NCI-H510A (cell line): ENCODE data around the gene ARMH2.

Source experiments
- DNase-seq: peaks from one replicate; lab custom pipeline; 2025; lab: John Stamatoyannopoulos, UW

The ARMH2 gene

DNA sequence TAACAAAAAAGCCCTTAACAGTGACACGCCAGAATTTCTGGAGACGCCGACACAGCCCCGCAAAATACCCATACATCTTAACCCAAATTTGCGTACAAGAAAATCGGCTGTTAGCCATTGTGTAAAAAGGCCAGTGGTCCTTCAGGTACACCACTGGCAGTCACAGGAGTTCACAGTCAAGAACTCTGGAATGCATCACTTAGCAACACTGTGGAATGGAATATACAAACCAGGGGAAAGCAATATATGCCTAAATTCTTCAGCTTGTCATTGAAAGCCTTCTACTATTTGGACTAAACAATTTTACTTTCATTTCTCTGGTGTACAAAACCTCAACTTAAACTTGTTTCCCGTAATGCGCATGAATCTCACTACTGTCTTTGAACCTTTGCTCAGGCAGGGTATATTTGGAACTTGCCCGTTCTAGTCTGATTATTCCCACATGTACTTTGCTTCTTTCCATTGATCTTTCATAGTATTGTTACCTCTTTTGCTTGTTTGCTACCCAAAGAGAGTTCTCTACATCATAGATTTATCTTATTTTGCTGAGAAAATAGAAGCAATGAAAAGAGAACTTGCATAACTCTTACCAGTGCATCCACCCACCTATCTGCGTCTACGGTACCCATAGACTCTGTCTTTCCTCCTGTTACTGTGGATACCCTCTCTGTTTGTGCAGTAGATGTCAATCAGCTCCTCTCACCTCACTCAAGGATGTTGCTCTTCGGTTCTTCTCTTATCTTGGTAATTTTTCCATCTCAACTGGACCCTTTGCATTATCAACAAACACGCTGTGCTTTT, at the start of gene ARMH2:
ARMH2 (minus strand) TSS at position 178 of the 801 bp plus-strand sequence; CDS start at position 118, 60 bp downstream.
- no peak for DNase-seq

DNA sequence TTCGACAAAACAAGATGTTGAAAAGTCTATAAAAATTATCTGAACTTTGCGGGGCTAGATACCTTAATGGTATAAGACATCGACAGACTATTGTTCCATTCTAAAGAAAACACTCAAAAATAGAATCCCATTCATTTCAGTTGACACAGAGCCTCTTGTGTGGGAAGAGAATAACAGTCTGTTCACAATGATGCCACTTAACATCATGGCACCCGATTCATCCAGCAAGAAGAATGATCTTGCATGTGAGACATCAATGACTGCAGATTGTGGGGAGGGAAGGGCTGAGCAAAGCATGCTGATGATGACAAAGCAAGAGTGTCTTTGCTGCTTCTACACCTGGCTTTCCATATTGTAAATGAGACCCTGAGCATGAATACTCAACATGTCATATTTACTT, 49.7 kb upstream of the ARMH2 start:
- no peak for DNase-seq

DNA sequence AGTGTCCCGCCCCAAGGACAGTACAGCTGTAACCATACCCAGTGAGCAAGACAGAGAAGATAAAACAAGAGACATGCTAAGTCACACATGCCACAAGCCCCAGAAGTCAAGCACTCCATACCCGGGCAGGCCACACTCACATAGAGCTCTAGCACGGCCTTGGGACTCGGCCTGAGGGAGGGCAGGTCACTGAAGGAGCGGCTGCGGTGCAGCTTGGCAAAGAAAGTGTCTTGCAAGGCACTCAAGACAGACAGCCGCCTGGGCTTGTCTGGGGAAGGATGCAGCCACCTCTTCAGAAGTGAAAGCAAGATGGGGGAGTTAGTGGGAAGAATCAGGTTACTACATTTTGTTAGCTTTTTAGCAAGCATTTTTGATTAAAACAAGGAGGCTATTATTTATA, 48.7 kb upstream of the ARMH2 start:
- no peak for DNase-seq

DNA sequence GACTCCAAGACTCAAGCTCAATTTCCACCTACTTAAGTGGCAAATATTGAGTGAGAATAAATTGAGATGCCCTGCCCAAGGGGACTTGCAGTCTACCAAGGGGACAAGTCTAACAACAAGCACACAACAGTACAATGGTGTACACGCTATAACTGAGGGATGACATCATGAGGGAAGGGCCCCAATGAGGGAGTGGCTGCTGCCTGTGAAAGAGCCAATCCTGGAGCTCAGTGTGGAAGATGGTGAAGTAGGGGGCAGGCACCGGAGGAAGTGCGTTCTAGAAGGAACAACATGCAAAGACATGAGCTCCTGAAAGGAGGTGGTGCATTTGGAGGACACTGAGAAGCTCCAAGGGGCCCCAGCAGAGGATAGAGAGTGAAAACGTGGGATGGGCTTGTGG, 46.9 kb upstream of the ARMH2 start:
- no peak for DNase-seq

DNA sequence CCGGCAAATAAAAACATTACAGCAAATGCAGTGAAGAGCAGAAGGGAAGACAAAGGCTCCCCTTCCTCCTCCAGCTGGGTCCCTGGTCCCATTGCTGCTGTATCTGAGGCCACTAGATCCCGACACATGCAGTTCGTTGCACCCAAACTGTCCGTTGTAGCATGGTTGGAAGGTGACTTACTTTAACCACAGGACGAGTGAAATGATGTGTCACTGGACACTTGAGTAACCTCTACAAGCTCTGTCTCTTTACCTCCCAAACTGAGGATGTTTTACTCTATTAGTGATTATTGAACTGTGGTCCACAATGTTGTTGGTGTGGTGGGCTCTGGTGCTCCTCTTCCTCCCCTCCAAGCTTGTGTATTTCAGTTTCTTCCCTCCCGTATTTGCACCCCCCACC, 46.2 kb upstream of the ARMH2 start:
- DNase-seq = no peak

DNA sequence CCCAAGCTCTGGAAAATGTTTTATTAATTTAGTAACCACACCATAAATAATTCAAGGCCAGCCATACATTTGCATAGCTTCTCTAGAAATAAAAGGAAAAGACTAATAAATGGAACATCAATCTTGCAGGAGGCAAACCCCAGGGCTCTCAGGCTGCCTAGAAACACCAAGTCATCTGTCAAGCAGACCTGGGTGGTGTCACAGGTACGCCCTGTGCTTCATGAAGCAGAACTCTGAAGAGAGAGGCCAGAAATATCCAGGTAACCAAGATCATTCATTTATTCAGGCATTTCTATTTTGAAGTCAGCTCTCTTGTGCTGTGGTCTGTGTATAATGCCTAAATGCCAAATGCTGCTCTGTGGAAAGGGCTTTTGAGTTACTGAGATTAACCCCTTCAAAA, 45.3 kb upstream of the ARMH2 start:
- no peak for DNase-seq

DNA sequence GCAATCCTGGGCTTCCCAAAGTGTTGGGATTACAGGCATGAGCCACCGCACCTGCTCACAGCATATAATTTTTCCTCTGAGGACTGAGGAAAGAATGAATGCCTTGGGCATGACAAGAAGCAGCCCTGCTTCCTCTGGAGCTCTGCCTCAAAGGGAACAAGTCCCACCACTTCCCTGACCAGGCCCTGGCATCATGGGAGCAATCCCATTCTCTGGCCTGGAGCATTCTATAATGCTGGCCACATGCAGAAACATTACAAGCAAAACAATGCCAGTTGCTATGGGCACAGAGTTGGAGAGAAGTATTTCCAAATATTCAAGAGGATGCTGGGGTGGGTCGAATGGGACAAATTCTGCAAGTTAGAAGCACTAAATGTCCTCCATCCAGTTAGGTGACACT, 41.5 kb upstream of the ARMH2 start:
- DNase-seq = no peak

DNA sequence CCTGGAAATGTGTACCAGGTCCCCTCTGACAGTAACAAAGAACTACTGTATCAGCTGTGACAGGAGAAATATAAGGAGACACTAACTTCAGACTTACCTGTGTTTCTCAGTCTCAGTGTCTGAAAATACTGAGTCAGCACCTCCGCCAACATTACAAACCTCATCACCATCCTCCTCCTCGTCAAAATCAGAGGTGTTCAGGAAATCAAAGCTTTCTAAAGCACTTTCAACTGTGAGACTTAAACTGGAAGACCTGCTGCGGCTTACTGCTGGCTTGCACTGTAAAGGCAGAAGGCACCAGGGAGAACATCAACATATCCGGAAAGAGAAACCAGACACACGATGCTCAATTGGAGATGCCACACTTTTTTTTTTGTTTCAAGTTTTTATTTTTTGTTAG, 40.3 kb upstream of the ARMH2 start:
- DNase-seq = no peak

DNA sequence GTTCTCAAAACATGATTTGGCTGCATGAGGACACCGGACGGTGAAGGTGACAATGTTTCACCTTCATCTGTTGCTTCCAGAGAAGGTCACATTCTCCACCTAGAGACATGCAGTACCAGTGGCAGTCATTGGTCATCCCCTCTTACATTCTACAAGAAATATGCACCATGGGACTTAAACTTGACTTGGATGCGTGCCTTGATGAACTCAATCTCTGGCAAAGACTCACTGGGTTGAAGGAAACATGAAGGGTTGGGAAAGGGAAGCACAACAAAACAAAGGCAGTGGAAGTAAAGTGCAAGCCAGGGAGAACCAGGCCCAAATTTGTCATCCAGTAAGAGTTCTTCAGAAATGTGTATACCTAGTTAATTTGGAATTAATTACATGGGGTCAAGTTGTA, 39.4 kb upstream of the ARMH2 start:
- no peak for DNase-seq

DNA sequence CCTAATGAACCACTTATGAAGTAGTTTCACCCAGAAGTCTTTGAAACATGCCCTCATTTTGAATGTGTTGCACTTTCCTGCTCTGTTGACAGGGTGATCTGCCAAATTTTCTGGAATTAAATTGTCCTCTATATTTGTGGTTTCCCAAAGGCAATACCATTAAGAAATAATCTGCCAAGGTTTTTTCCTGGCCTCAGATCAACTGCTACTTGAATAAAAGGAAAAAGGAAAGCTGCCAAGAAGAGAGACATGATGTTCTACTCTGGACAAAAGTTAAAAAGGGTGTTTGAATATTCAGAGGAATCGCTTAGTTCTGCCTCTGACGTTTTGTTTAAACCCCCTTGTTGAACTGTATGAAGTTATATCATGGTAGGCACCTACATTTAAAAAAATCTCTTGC, 37.4 kb upstream of the ARMH2 start:
- DNase-seq = no peak

DNA sequence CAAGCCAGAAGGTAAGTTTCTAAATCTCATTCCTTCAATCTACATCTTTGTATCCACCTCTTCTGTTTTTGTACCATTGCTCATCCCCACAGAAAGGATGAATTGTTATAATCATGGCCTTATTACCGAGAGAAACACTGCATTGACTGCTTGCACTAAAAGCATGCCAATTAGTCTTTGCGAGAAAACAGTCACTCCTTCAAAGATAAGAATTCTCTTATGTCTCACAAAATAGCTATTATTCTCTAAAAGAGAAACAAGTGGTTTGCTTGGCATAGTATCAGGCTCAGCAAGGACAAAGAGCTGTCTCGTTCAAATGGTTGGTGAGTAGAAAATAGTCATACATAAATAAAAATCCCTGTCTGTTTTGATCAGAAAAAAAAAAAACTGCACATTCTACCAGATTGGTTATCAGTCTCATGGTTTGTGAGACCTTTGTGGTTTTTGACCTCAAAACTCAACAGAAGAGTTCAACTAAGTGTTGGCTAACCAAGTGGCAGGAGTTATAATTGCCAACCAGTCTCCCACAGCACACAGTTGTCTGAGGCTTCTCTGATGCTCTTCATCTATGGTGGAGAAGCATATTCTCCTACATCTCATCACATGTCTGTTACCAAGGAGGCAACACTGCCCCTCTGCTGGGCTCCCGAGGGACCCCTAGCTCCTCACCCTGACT, 35.1 kb upstream of the ARMH2 start:
- DNase-seq = no peak

DNA sequence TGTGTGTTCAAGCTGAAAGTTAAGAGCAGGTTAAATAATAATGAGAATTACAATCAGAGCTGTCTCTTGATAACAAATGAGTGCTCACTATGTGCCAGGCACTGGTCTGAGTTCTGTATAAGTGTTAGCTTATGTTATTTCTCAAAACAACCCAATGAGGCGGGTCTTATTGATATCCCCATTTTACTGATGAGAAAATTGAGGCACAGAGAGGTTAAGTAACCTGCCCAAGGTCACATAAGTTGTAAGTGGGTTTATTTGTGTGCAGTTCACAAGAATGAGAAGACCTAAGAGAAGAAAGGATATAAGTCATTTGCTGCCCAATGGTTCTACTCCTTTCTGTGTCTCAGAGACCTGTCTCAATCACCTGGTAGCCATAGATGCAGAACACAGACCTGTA, 34.1 kb upstream of the ARMH2 start:
- no peak for DNase-seq

DNA sequence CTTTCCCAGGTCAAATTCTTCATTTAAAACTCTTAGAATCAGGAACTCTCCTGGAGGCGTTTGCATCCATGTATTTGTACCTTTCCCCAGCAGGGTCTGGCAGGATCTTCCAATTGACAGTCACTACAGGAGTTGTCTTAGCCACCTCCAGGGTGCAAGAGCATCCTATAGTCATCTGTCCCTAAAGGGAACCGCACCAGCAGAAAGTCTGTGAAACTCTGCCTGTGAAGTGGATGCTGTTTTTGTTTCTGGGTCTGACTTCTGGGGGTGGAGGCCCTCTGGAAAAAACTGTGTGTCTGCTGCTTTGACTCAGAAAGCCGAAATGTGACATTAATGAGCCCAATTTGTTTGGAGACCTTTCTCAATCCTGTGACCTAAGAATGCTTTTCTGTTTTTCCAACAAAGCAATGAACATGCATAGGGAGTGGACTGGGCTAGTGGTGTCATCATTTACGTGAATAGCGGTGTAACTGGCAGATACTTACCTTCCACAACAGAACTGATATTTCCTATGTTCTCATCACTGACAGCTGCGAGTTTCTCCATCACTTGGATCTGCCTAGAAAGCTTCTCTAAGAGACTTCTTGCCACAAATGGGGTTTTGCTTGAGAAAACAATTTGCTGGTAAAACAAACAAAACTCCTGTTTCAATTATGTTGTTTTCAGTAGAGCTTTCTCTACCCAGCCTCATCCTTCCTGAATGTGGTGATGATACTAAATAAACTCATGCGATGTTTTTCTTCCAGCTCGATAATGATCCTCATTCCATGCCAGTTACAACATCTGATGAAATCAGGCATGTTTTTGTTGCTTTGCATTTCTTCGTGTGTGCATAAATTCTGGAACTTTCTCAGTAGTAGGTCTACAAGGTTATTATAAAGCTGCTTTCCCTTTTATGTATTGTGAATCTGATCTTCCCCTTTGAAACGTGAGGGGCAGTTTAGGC, 33.3 kb upstream of the ARMH2 start:
- no peak for DNase-seq

DNA sequence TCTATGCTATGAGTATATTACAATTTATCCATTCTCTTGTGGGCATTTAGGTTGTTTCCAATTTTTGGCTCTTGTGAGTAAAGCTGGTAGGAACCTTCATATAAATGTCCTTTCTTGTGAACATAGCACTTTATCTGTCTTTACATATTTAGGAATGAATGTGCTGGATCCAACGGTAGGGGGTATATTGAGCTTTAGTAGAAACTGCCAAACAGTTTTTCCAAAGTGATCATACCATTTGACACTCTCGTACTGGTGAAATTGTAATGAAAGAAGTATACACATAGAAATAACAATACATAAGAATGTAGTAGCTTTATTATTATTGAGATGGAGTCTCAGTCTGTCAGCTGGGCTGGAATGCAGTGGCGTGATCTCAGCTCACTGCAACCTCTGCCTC, 30.9 kb upstream of the ARMH2 start:
- no peak for DNase-seq

DNA sequence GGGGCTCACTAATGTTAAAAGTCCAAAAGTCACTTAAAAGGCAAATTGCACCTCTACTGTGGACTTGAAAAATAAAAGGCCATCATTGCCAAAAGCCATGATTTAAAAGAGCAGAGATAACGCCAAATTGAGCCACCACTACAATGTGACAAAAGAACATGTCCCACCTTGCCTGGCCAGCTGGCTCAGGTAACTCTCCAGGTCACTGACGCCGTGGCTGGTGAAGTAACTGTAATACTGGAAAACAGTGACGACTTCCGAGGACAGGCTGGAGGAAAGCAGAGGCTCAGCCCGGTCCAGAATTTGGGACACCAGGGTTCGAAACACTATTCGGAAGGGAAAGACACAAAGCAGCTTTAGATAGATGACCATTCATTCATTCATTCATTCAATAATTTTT, 29.3 kb upstream of the ARMH2 start:
- no peak for DNase-seq

DNA sequence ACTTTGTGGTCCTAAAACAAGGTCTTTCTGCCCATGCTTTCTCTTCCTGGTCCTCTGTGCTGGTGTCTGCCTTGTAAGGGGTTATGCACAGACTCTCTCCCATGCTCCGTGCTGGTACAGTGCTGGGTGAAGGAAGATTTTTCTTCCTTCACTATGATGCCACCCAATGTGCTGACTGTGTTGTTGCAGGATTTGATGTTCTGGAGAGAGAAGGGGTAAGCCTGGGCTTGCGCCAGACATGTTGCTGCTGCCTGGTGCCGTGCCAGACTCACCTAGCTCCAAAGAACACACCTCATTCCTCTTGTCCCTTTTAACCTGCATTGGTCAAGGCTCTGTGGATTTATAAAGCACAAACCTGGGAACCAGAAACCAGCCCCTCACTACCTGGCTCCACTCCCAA, 28.4 kb upstream of the ARMH2 start:
- no peak for DNase-seq

DNA sequence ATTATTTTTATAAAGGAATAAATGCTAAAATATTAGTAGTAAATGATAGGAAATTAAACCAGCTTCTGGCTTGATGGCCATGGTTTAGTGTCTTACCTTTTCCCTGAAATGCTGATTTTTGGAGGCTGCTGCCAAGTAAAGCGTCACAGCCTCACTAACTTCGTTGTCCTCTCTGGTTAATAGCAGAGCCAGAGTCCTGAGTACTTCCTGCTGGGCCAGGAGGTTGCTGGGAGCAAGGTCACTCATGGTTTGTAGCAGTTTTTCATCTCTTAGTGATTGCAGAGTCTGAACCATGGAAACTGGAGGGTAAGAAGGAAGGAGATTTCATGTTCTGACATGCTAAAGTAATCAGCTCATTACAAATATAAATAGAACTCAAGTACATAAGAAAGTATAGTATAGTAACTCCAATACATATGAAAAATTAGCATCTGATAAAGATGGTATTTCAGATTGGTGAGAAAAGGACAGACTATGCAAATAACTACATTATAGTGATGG, 26.5 kb upstream of the ARMH2 start:
- no peak for DNase-seq

DNA sequence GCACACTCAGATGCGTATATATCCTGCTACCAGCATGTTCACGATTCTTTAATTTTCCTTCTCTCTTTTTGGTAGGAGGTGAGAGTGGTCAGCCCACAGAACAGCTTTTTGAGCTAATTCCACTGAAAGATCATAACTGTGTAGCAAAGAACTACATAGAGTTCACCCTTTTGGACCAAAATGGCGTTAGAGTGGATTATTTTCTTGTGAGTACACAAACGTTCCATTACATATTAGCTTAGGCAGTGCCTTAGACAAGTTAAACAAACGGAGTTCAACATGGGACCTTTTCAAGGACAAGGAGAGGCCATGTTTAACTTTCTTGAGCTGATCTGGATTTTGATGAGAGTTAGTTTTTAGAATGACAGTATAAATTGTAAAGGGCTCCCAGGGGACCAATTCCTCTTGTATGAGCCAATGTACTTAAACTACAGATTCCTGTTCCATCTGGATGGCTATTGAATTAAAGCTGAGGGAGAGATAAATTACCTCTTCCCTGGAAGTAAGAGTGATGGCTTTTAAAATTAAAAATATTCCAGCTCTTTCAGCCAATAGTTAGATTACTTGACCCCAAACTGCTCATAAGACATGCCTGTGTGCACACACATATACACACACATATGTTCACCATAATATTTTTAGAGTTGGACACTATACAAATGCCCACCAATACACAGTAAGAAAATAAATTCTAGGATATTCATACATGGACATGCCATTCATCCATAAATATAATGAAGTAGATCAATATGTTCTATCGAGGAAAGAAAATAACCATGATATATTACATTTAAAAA, 25.6 kb upstream of the ARMH2 start:
- DNase-seq = no peak

DNA sequence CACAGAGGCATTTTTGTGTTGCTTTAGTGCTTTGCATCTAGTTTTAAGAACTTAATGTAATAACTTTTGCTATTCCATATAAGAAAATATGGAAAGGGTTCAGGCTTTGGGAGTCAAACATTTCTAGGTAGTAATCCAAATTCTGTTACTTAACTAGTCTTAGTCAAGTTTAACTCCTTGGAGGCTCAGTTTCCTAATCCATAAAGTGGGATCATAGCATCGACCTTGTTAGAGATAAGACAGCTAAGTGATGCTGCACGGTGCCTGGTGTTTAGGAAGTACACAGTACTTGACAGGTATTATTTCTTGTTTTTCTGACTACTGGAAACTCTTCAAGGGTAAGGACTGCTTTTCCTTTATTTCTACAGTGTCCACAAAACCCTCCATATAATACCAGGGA, 24.5 kb upstream of the ARMH2 start:
- DNase-seq = no peak

DNA sequence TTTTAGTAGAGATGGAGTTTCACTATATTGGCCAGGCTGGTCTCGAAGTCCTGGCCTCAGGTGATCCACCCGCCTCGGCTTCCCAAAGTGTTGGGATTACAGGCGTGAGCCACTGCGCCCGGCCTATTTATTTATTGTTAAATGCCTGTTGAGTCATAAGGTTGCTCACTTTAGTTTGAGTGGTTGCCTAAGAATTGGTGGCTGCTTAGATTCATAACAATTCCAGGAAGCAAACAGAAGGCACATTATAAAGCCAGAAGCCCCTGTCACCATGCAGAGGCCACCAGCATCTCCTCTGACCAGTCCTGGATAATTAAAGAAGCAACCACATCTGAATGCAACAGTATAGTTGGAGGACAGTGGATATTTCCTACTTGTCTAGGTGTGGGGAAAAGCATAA, 24.0 kb upstream of the ARMH2 start:
- no peak for DNase-seq

DNA sequence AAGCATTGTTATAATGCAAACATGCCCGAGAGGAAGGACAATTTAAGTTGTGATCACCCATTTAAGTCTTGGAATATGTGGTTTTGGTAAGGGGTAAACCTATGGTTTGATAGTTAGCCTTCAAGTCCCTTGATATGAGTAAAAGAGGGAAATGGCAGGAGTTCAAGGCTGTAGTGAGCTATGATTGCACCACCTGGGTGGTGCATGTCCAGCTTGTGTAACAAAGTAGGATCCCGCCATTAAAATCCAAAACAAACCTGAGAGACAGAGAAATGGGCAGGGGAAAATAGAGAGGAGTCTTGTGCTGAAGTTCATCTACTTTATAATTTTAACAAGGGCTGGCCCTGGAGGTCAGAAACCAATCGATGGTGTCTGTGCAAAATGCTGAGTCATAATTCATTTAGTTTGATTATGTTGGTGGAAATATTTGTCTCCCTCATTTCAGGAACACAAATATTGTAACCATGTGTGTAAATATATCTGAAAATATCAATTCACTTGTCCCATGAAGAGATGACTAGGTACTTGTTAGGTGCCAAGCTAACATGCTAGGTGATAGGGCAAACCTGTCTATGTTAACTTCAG, 23.2 kb upstream of the ARMH2 start:
- no peak for DNase-seq
